K562 (cell line): ENCODE measurements around the gene FIS1. TPM values are rescaled to one million over a fixed set of nuclear protein-coding genes. Genes with fewer than 3 reads are reported as not detected.
A peak's percentile ranks its signal among the peaks of the same experiment; 100 is the strongest.

Experiments
- ATF1 ChIP-seq, 2 experiments: fragments of 450-650 bp in 1 of 2; IDR thresholded peaks; 2 replicates each; pipeline ENCODE4 v1.6.1; 2016; ENCODE audit warnings: missing compliant biosample characterization in 1 of 2, missing genetic modification characterization in 1 of 2
- BRD9 ChIP-seq: fragments of 450-650 bp; IDR thresholded peaks from 2 replicates; pipeline ENCODE4 v1.6.1; 2018; ENCODE audit warnings: low read depth; ENCODE audit not compliant: partially characterized antibody
- FOXM1 ChIP-seq, 2 experiments: fragments of 450-650 bp in 1 of 2; sonication (generic) in 1 of 2; formaldehyde crosslinking in 1 of 2; IDR thresholded peaks; 2 replicates each; pipeline versions ENCODE4 v1.6.1 to v1.9.0; 2017 to 2022; ENCODE audit warnings: low read depth in 2 of 2, mild to moderate bottlenecking in 2 of 2, missing genetic modification reagents in 1 of 2, moderate library complexity in 1 of 2
- ILK ChIP-seq: fragments of 450-650 bp; IDR thresholded peaks from 2 replicates; pipeline ENCODE4 v1.6.1; 2016; ENCODE audit warnings: missing genetic modification characterization, low read depth, mild to moderate bottlenecking, missing compliant biosample characterization, moderate library complexity, borderline replicate concordance
- KLF6 ChIP-seq: fragments of 250-450 bp; sonication (Bioruptor Pico); IDR thresholded peaks from 2 replicates; pipeline ENCODE4 v1.4.0; 2020; ENCODE audit warnings: mild to moderate bottlenecking, moderate library complexity, borderline replicate concordance
- MAFF ChIP-seq: IDR thresholded peaks from 2 replicates; pipeline ENCODE4 v1.6.1; 2012; ENCODE audit warnings: low read length, improper control_type of control experiment
- MIER1 ChIP-seq: fragments of 450-650 bp; IDR thresholded peaks from 2 replicates; pipeline ENCODE4 v1.6.1; 2016; ENCODE audit warnings: antibody characterized with exemption, mild to moderate bottlenecking, low read depth
- PHTF2 ChIP-seq: fragments of 250-450 bp; sonication (Bioruptor Pico); IDR thresholded peaks from 2 replicates; pipeline ENCODE4 v1.5.0; 2021; ENCODE audit warnings: mild to moderate bottlenecking
- ZNF76 ChIP-seq: fragments of 250-450 bp; sonication (Bioruptor Pico); IDR thresholded peaks from 2 replicates; pipeline ENCODE4 v1.4.0; 2020; ENCODE audit warnings: mild to moderate bottlenecking, moderate library complexity, borderline replicate concordance
- polyA plus RNA-seq, 8 experiments: library from polyadenylated mRNA; depleted of rRNA in 4 of 8; stranded (reverse) in 5 of 8; unstranded in 3 of 8; fragments of >200 nt; fragmentation: Nextera tagmentation in 2 of 8; fragmentation: Illumina TruSeq in 1 of 8; extraction: Ambion mirVana in 2 of 8; extraction: Trizol in 1 of 8; gene quantifications; 2 replicates each; pipeline versions ENCODE4 v1.2.1 to v1.2.3, GENCODE V29; 2011 to 2014; ENCODE audit warnings: inconsistent platforms in 1 of 8, missing spikeins in 1 of 8
- total RNA-seq, 7 experiments: library from RNA; depleted of rRNA in 6 of 7; stranded (reverse); fragments of >200 nt in 6 of 7; fragmentation: Illumina TruSeq in 2 of 7; extraction: Trizol in 2 of 7; gene quantifications; 2 replicates each; pipeline versions ENCODE4 v1.2.1 to v1.2.3, GENCODE V29; 2011 to 2021; ENCODE audit warnings: low replicate concordance in 1 of 7
- TF ChIP-seq, protein P1 (sequence below), 2 experiments: fragments of 450-650 bp; IDR thresholded peaks; 2 replicates each; pipeline ENCODE4 v1.6.1; 2016; ENCODE audit warnings: mild to moderate bottlenecking in 2 of 2, borderline replicate concordance in 1 of 2, low read depth in 1 of 2, moderate library complexity in 1 of 2
- TF ChIP-seq, protein P2 (sequence below): fragments of 250-450 bp; sonication (Bioruptor Pico); IDR thresholded peaks from 2 replicates; pipeline ENCODE4 v1.9.0; 2021; ENCODE audit warnings: mild to moderate bottlenecking
- TF ChIP-seq, protein P3 (sequence below): fragments of 250-450 bp; sonication (Bioruptor Pico); IDR thresholded peaks from 2 replicates; pipeline ENCODE4 v1.4.0; 2020; ENCODE audit warnings: borderline replicate concordance
- TF ChIP-seq, protein P4 (sequence below): sonication (generic); formaldehyde crosslinking; IDR thresholded peaks from 2 replicates; pipeline ENCODE4 v1.8.0; 2022; ENCODE audit warnings: mild to moderate bottlenecking, missing genetic modification reagents, borderline replicate concordance

FIS1 gene
- total and polyA plus RNA-seq, 9 of the 15 experiments (the other 6 are each of a cell fraction or from before 2014, with no cell fraction given), result 86.0 to 257 (median 144) TPM

DNA sequence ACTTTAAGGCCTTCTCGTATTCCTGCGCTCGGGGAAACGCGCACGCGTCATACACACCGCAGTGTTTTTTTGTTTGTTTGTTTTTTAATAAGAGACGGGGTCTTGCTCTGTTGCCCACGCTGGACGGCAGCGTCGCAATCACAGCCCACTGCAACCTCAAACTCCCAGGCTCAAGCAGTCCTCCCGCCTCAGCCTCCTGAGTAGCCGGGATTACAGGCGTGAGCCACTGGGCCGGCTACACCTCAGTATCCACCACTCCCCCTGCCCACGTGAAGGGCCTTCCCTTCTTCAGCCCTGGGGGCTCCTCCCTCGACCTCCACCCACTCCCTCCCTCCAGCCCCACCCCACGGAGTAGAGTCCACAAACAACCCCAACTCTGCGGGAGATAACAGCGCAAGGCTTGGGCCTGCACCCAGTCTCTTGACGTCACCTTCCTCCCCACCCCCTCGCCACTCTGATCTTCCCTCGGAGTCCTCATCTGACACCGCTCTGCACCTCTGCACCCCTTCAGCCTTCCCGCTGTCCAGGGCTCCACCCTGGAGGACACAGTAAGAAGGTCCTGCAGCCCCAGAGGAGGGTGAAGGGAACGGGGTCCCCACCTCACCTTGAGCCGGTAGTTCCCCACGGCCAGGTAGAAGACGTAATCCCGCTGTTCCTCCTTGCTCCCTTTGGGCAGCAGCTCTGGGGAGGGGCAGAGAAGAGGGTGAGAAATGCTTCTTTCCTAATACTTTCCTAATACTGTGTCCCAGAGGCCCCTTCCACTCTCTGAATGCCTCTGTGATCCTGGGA lies 4.5 kb downstream of the FIS1 start (continued):
- TF ChIP-seq ILK (no peak), ATF1 (CRISPR knock-in tag; IDR thresholded peaks at IDR 0.05) (no peak), ATF1 (tag; IDR thresholded peaks at IDR 0.05) (peak; percentile 92), KLF6 (no peak), PHTF2 (CRISPR knock-in tag) (no peak), BRD9 (no peak), MAFF (no peak), FOXM1 (IDR thresholded peaks at IDR 0.05; ENCODE audit: low read depth) (no peak), FOXM1 (CRISPR knock-in tag; IDR thresholded peaks at IDR 0.05; ENCODE audit: low read depth) (no peak), MIER1 (no peak), ZNF76 (CRISPR knock-in tag) (no peak)
- TF ChIP-seq, protein P1, sequence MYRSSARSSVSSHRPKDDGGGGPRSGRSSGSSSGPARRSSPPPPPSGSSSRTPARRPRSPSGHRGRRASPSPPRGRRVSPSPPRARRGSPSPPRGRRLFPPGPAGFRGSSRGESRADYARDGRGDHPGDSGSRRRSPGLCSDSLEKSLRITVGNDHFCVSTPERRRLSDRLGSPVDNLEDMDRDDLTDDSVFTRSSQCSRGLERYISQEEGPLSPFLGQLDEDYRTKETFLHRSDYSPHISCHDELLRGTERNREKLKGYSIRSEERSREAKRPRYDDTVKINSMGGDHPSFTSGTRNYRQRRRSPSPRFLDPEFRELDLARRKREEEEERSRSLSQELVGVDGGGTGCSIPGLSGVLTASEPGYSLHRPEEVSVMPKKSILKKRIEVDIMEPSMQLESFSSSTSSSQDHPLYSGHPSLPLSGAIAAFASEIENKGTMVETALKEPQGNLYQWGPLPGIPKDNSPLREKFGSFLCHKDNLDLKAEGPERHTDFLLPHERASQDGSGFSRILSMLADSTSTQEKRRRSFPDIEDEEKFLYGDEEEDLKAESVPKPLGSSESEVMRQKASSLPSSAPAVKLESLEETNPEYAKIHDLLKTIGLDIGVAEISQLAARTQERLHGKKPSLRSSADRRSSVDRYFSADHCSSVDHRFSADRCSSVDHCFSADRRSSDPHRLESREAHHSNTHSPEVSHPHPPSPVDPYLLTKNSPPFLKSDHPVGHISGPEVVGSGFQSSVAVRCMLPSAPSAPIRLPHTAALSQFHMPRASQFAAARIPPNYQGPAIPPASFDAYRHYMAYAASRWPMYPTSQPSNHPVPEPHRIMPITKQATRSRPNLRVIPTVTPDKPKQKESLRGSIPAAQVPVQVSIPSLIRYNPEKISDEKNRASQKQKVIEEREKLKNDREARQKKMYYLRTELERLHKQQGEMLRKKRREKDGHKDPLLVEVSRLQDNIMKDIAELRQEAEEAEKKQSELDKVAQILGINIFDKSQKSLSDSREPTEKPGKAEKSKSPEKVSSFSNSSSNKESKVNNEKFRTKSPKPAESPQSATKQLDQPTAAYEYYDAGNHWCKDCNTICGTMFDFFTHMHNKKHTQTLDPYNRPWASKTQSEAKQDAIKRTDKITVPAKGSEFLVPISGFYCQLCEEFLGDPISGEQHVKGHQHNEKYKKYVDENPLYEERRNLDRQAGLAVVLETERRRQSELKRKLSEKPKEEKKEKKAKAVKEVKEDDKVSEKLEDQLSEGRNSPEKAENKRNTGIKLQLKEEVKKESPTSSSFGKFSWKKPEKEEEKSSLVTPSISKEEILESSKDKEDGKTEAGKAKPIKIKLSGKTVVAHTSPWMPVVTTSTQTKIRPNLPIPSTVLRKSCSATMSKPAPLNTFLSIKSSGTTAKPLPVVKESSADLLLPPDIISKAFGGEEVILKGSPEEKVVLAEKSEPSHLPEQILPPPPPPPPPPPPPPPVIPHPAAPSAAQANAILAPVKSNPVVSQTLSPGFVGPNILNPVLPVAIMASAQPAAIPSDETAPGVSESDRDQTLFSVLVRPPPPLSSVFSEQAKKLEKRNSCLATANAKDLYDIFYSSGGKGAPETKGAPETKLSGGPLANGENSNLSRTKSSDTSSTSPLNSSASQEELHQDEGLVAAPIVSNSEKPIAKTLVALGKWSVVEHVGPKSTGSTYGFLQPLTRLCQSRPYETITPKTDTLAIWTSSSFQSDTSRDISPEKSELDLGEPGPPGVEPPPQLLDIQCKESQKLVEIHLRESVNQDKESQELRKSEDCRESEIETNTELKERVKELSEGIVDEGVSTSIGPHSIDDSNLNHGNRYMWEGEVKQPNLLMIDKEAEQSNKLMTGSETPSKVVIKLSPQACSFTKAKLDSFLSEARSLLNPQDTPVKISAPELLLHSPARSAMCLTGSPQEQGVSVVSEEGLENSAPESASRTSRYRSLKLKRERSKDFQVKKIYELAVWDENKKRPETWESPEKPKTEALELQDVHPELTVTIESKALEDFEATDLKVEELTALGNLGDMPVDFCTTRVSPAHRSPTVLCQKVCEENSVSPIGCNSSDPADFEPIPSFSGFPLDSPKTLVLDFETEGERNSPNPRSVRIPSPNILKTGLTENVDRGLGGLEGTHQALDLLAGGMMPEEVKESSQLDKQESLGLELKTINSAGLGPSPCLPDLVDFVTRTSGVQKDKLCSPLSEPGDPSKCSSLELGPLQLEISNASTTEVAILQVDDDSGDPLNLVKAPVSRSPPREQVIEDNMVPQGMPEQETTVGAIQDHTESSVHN (IDR thresholded peaks at IDR 0.05; ENCODE audit: borderline replicate concordance in 1 of 2, low read depth in 1 of 2), result no peak
- TF ChIP-seq, protein P2, sequence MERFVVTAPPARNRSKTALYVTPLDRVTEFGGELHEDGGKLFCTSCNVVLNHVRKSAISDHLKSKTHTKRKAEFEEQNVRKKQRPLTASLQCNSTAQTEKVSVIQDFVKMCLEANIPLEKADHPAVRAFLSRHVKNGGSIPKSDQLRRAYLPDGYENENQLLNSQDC, result no peak
- TF ChIP-seq, protein P3, sequence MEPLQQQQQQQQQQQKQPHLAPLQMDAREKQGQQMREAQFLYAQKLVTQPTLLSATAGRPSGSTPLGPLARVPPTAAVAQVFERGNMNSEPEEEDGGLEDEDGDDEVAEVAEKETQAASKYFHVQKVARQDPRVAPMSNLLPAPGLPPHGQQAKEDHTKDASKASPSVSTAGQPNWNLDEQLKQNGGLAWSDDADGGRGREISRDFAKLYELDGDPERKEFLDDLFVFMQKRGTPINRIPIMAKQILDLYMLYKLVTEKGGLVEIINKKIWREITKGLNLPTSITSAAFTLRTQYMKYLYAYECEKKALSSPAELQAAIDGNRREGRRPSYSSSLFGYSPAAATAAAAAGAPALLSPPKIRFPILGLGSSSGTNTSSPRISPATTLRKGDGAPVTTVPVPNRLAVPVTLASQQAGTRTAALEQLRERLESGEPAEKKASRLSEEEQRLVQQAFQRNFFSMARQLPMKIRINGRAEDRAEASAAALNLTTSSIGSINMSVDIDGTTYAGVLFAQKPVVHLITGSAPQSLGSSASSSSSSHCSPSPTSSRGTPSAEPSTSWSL (CRISPR knock-in tag), result no peak
- TF ChIP-seq, protein P4, sequence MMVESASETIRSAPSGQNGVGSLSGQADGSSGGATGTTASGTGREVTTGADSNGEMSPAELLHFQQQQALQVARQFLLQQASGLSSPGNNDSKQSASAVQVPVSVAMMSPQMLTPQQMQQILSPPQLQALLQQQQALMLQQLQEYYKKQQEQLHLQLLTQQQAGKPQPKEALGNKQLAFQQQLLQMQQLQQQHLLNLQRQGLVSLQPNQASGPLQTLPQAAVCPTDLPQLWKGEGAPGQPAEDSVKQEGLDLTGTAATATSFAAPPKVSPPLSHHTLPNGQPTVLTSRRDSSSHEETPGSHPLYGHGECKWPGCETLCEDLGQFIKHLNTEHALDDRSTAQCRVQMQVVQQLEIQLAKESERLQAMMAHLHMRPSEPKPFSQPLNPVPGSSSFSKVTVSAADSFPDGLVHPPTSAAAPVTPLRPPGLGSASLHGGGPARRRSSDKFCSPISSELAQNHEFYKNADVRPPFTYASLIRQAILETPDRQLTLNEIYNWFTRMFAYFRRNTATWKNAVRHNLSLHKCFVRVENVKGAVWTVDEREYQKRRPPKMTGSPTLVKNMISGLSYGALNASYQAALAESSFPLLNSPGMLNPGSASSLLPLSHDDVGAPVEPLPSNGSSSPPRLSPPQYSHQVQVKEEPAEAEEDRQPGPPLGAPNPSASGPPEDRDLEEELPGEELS (CRISPR knock-in tag), result no peak
